ENCODE measurements around the gene DHX36.

Gene DHX36
- total RNA-seq: 121 to 150 (median 131) reads per million in 3 experiments

GRCh38 chr3:154323891-154324738, at the start of gene DHX36:
DHX36 (minus strand) TSS chr3:154324487; CDS start chr3:154324416, 71 bp downstream.
- peak; percentile 89 for DNase-seq

- no peak for DNase-seq
These were observed 42.9 kb upstream of the DHX36 start for GRCh38 chr3:154367221-154367620.

DNA sequence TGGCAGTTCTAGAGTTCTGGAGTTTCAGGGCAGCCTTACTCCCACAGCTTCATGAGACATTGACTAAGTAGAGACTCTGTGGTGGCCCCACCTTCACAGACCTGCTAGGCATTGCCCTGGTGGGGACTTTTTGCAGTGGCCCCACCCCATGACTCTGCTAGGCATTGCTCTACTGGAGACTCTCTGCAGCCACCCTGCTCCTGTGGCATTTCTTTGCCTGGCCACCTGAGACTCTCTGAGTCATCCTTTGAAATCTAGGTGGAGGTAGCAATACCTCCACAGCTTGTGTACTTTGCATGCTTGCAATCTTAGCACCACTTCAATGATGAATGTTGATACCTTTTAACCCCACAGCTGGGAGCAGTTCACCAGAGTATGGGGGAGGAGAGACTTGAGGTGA, 40.6 kb upstream of the DHX36 start:
- no peak for DNase-seq

- no peak for DNase-seq
These were observed 36.8 kb upstream of the DHX36 start for GRCh38 chr3:154361099-154361498.

DNA sequence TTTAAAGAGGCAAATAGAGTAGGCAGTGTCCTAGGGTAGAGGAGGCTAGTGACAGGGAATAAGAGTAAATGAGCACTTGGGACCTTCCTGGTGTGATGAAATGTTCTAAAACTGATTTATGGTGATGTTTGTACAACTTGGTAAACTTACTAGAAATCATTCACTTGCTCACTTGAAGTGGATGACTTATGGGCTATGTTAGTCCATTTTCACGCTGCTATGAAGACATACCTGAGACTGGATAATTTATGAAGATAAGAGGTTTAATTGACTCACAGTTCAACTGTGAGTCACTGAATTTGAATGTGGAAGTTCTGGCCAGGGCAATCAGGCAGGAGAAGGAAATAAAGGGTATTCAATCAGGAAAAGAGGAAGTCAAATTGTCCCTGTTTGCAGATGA, 31.7 kb upstream of the DHX36 start:
- DNase-seq: no peak

DNA sequence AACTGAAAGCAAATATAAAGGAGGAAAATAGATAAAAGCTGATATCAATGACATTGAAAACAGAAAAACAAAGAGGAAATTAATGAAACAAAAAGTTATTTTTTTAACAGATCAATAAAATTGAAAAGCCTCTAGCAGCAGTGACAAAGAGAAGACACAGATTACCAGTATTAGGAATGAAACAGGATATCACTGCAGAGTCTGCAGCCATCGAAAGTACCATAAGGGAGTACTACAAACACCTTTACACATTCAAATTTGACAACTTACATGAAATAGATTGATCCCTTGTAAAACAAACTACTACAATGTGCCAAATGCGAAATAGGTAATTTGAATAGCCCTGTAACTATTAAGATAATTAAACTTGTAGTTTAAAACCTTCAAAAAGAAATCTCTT, 24.9 kb upstream of the DHX36 start:
- no peak for DNase-seq

DNA sequence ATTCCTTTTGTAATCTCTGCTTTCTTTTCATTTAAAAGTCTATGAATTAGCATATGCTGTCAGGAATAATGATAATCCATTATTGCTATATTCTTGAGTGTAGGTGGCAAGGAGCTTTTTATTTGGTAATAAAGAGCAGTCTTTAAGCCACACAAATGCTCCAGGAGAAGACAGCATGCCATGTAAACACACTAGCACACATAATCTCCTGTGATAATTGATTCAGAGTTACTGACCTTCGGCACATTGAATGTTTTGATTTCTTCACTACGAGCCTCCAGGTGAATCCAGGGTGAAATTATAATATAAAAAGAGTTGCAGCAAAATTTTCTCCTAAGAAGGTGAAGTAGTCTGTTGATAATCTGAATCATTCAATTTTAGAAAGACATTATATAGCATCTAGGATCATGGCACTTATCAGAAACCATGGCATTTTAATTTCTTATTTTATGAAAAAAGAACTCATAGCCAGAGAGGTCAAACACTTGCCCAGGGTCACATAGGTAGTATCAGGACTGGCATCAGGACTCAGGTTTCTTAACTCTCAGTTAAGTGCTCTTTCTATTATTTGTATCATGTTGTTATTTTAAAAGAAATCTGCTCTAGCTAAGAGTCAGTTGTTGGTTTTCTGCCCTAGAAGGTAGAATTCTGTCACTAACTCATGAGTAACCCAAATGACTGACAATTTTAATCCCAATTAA, 21.3 kb upstream of the DHX36 start:
- DNase-seq: no peak

- DNase-seq: no peak
These were observed 14.3 kb upstream of the DHX36 start for GRCh38 chr3:154338570-154338969.

GRCh38 chr3:154338008-154338407, 13.7 kb upstream of the DHX36 start:
- DNase-seq: no peak

DNA sequence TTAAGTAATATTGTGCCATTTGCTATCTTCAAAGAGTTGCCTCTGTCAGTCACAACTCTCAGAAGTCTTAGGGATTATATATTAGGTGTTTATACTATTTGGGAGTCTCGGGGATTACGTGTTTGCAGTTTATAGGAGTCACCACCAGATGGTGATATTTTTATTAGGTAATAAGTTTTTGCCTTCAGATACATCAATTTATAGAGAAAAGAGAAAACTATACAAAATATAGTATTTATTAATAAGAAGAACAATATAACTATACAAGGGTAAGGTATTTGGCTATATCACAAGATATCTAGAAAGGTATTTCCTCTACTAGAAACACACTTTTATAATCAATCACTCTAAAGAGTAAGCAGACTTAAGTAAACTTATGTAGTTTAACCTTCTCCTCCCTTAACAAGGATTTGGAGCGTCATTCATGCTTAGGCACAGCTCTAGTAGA, 10.7 kb upstream of the DHX36 start:
- DNase-seq: peak; percentile 10

- no peak for DNase-seq
These were observed 3.6 kb upstream of the DHX36 start for GRCh38 chr3:154327871-154328270.

DNA sequence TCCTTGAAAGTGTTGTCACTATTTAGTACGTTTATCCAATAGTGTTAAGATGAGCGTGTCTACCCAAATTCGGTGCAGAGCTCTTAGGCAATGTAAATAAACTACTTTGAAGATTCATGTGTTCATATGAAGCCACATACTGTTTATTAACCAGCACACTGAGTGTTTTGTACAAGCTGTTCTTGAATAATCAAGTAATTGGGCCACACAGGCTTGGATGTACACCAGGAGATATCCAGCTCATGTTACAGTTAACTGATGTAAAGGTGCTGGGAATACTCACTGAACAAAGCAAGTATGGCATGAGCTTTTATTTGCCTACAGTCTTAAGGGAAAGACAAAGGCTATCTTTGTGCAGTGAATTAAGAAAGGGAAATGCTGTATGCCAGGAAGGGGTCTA, 632 bp upstream of the DHX36 start:
- DNase-seq: no peak

- no peak for DNase-seq
These were observed 7.1 kb downstream of the DHX36 start for GRCh38 chr3:154316974-154317767.

- no peak for DNase-seq
These were observed 10.1 kb downstream of the DHX36 start for GRCh38 chr3:154314152-154314551.

- no peak for DNase-seq
These were observed 13.4 kb downstream of the DHX36 start for GRCh38 chr3:154310840-154311239.

- no peak for DNase-seq
These were observed 16.9 kb downstream of the DHX36 start for GRCh38 chr3:154307363-154307762.

DNA sequence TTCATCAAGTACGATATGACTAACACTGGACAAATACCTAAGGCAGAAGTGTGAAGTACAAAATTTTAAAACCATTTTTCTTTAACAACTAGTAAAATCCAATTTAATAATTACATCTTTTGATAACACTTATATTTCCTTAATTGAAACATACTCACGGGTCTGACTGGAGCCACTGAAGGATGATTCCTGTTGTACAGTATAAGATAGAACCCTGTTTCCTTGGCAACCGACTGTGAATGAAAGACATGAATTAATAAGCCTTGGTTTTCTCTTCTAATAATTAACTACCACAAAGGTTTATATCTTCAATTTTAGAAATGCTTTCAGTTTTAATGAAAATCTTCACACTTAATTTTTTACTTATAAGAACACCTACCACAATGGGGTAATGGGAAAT, 19.4 kb downstream of the DHX36 start:
- no peak for DNase-seq

DNA sequence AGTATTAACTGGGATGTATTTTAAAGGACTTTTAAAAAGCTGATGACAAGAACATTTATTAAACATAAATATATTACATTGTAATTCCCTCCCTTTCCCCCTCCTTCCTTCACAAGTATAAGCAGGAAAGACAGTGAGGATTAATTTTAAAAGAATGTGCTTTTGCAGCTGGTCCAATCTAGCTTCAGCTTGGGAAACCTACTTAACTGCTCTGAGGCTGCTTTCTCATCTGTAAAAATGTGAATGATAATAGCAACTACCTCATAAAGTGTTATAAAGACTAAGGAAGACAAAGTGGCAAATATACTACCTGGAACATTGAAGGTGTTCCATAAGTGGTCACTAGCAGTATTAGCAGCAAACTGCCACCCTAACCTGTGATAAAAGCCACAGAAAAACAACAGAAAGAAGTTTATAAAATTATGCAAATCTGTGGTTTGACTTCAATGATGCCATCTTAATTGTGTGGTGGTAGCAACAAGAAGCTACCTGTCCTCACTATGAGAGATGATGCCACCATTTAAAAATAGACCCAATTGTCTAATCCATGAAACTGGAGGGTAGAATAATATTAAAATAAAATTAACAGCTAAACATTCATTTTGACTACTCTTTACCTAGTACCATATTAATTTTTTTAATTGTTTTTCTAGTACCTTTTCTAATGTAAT, 20.0 kb downstream of the DHX36 start:
- no peak for DNase-seq

GRCh38 chr3:154301561-154301960, 22.7 kb downstream of the DHX36 start:
- DNase-seq: no peak

DNA sequence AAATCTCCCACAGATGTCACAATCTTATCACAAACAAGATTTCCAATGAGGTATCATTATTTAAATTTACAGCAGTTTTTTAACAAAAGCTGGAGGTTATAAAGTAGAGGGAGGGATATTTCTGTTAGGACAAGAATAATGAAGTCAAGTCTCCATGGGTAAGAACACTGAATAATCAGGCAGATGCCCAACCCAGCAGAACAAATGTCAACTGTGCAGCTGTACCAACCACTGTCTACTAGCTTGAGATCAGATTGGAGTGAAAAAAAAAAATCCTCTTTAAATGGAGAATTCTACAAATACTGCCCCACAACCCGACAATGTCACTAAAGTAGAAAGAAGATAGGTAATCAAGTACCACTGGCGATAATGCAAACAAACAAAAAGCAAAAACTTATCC, 30.3 kb downstream of the DHX36 start:
- no peak for DNase-seq

GRCh38 chr3:154290187-154290586, 34.1 kb downstream of the DHX36 start:
- no peak for DNase-seq

DNA sequence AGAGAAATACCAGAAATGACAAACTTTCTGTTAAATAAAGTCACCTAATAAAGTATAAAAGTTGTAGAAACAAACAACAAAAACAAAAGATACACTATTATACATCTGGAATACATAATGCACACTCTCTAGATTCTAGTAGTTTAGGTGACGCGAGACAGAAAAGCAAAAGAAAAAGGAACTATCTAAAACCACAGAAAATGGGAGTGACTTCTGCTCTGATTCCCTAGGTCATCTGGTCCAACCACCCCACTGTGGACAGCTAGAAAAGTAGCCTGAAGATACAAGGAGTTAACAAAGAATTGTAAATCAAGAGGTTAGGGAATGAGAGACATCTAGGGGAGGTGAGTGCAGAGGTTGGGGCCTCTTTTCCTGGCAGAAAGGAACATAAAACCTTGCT, 39.1 kb downstream of the DHX36 start:
- DNase-seq: no peak

DNA sequence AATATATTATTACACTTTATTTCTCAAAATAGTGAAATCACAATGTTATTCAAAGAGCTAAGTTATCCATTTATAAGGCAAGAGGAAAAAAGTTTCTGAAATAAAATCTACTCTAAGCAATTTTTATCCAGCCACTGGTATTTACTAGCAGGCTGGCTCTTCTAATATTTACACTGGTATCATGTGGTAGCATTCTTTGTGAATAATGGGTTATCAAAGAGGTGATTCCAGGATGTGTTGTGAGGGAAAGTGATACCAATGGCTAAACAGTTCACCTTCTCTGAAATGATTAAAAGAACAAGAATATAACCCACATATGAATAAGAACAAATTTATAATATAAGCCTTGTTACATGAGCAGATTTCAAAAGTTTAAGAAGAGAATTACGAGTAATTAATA, 44.1 kb downstream of the DHX36 start:
- DNase-seq: no peak
